Measurements from ENCODE around the gene SPTBN2.

SPTBN2 gene

GRCh38 chr11:66680966-66681645 is 47.9 kb downstream of the SPTBN2 start:
- no peak overlapping the region for H3K4me3 ChIP-seq (ENCODE audit: low read depth, low read length)
- in situ Hi-C loops (cut with HindIII; ENCODE audit: low sequenced_read_pairs): no loop called here
- TF ChIP-seq CTCF (IDR thresholded peaks at IDR 0.05; ENCODE audit: low read depth, low read length, missing control alignments): no peak
- no peak for DNase-seq (ENCODE audit: low read depth)

GRCh38 chr11:66677599-66678375 is 51.2 kb downstream of the SPTBN2 start, which contains the start of gene RBM4B:
Gene RBM4B (minus strand): TSS chr11:66677887. CDS start chr11:66677079, 808 bp downstream.
- peak; percentile 85 for DNase-seq (ENCODE audit: low read depth)
- peak within 1 kb of the TSS; percentile 71 for H3K4me3 ChIP-seq (ENCODE audit: low read depth, low read length)
- in situ Hi-C loops (cut with HindIII; ENCODE audit: low sequenced_read_pairs): loop anchor here (5.0 kb wide), 1 partner anchor 55 kb away; no protein-coding TSS in a partner anchor
- TF ChIP-seq CTCF (IDR thresholded peaks at IDR 0.05; ENCODE audit: low read depth, low read length, missing control alignments): no peak

GRCh38 chr11:66676931-66677598 is 52.0 kb downstream of the SPTBN2 start:
- peak overlapping the region; percentile 71 for H3K4me3 ChIP-seq (ENCODE audit: low read depth, low read length)
- TF ChIP-seq CTCF (IDR thresholded peaks at IDR 0.05; ENCODE audit: low read depth, low read length, missing control alignments): no peak
- no peak for DNase-seq (ENCODE audit: low read depth)
- in situ Hi-C loops (cut with HindIII; ENCODE audit: low sequenced_read_pairs): loop anchor here (5.0 kb wide), 1 partner anchor 55 kb away; no protein-coding TSS in a partner anchor

GRCh38 chr11:66676282-66676919 is 52.6 kb downstream of the SPTBN2 start:
- TF ChIP-seq CTCF (IDR thresholded peaks at IDR 0.05; ENCODE audit: low read depth, low read length, missing control alignments): no peak
- DNase-seq (ENCODE audit: low read depth): no peak
- in situ Hi-C loops (cut with HindIII; ENCODE audit: low sequenced_read_pairs): loop anchor here (5.0 kb wide), 1 partner anchor 54 kb away; no protein-coding TSS in a partner anchor
- peak overlapping the region; percentile 71 for H3K4me3 ChIP-seq (ENCODE audit: low read depth, low read length)

- no peak overlapping the region for H3K4me3 ChIP-seq (ENCODE audit: low read depth, low read length)
- TF ChIP-seq CTCF (IDR thresholded peaks at IDR 0.05; ENCODE audit: low read depth, low read length, missing control alignments): no peak
- no peak for DNase-seq (ENCODE audit: low read depth)
- in situ Hi-C loops (cut with HindIII; ENCODE audit: low sequenced_read_pairs): loop anchor here (5.0 kb wide), 1 partner anchor 53 kb away; no protein-coding TSS in a partner anchor
These were observed 53.9 kb downstream of the SPTBN2 start for GRCh38 chr11:66674964-66675602.
